GM12878 (cell line): ENCODE measurements around the gene NOB1. TPM values are rescaled to one million over a fixed set of nuclear protein-coding genes. Genes with fewer than 3 reads are reported as not detected.

ENCODE experiments used
- ATAC-seq: fragments of 200-7000 bp; cut with Tn5 transposase; 3 replicates; pipeline ENCODE4 v1.9.1; 2020; ENCODE audit warnings: mild to moderate bottlenecking, moderate library complexity
- BruUV-seq: library from RNA; stranded (reverse); fragments of 400-500 nt; replicated peaks from 2 replicates; lab custom pipeline; 2021; lab: Mats Ljungman, UMichigan
- CTCF ChIA-PET: fragments of 300-600 bp; sonication (Branson Sonifier 250); formaldehyde crosslinking; extraction: SDS; loops from one replicate; lab custom pipeline; 2021; ENCODE audit warnings: inconsistent platforms; lab: Yijun Ruan, JAX
- POLR2A ChIA-PET: fragments of 350-600 bp; formaldehyde crosslinking; extraction: SDS; loops from one replicate; lab custom pipeline; 2021; ENCODE audit warnings: inconsistent platforms; lab: Charles Lee
- RAD21 ChIA-PET: fragments of 300-600 bp; sonication (Branson Sonifier 250); formaldehyde crosslinking; loops from one replicate; lab custom pipeline; 2023; ENCODE audit warnings: antibody characterized with exemption; ENCODE audit not compliant: unreplicated experiment; lab: Charles Lee
- SMC1A ChIA-PET: fragments of 300-600 bp; sonication (Branson Sonifier 250); formaldehyde crosslinking; loops from one replicate; lab custom pipeline; 2023; ENCODE audit not compliant: unreplicated experiment, uncharacterized antibody; lab: Charles Lee
- DNase-seq: peaks from one replicate; pipeline ENCODE4 v3.0.0-alpha.2; 2011; ENCODE audit warnings: low read depth, low spot score
- FAIRE-seq: peaks from 3 replicates; lab custom pipeline; 2011; peaks lifted over from hg19 to GRCh38; lab: Jason Lieb, UNC
- H2AFZ ChIP-seq: 2 replicates; pipeline ENCODE4 v1.6.0; 2011; ENCODE audit warnings: low read depth, low read length, control low read depth; ENCODE audit not compliant: control insufficient read depth
- H3K27ac ChIP-seq: 2 replicates; pipeline ENCODE4 v1.5.1; 2011; ENCODE audit warnings: control low read depth; ENCODE audit not compliant: control insufficient read depth, insufficient read depth
- H3K27me3 ChIP-seq, 2 experiments: replicated peaks in 1 of 2; 2 replicates each; pipeline versions ENCODE4 v1.6.0 to v1.6.1; 2011; ENCODE audit warnings: low read length in 1 of 2; ENCODE audit not compliant: control insufficient read depth in 2 of 2, insufficient read depth in 2 of 2
- H3K36me3 ChIP-seq, 2 experiments: 2 replicates each; pipeline ENCODE4 v1.5.1; 2011; ENCODE audit warnings: low read length in 1 of 2; ENCODE audit not compliant: control insufficient read depth in 2 of 2, insufficient read depth in 2 of 2
- H3K4me1 ChIP-seq: 2 replicates; pipeline ENCODE4 v1.6.1; 2011; ENCODE audit warnings: mild to moderate bottlenecking, low read length, moderate library complexity, mixed read lengths; ENCODE audit not compliant: control insufficient read depth, insufficient read depth
- H3K4me2 ChIP-seq: 2 replicates; pipeline ENCODE4 v1.6.0; 2011; ENCODE audit warnings: control low read depth; ENCODE audit not compliant: control insufficient read depth, insufficient read depth
- H3K4me3 ChIP-seq: fragments of 200-600 bp; sonication (generic); 2 replicates; pipeline ENCODE4 v1.5.1; 2016
- H3K79me2 ChIP-seq: 2 replicates; pipeline ENCODE4 v1.6.0; 2011; ENCODE audit warnings: low read length; ENCODE audit not compliant: control insufficient read depth, insufficient read depth
- H3K9ac ChIP-seq: 2 replicates; pipeline ENCODE4 v1.8.0; 2011; ENCODE audit warnings: low read length, control low read depth, mixed read lengths; ENCODE audit not compliant: control insufficient read depth, insufficient read depth
- H3K9me3 ChIP-seq: replicated peaks from 3 replicates; pipeline ENCODE4 v1.5.1; 2011; ENCODE audit warnings: mild to moderate bottlenecking, low read length; ENCODE audit not compliant: control insufficient read depth, insufficient read depth
- H4K20me1 ChIP-seq: 2 replicates; pipeline ENCODE4 v1.6.0; 2011; ENCODE audit not compliant: control insufficient read depth, insufficient read depth
- ETV6 ChIP-seq, 2 experiments: fragments of 450-650 bp in 1 of 2; IDR thresholded peaks in 1 of 2; conservative IDR thresholded peaks in 1 of 2; 2 replicates each; pipeline ENCODE4 v1.6.1; 2014; ENCODE audit warnings: antibody characterized with exemption in 1 of 2, borderline replicate concordance in 1 of 2, low read depth in 1 of 2, mild to moderate bottlenecking in 1 of 2, moderate library complexity in 1 of 2
- IKZF2 ChIP-seq, 2 experiments: fragments of 450-650 bp; IDR thresholded peaks; 2 replicates each; pipeline ENCODE4 v1.6.1; 2017; ENCODE audit warnings: mild to moderate bottlenecking in 2 of 2, moderate library complexity in 2 of 2
- NFYA ChIP-seq: IDR thresholded peaks from 2 replicates; pipeline ENCODE4 v1.6.1; 2011; ENCODE audit warnings: low read depth, mild to moderate bottlenecking, low read length, improper control_type of control experiment, borderline replicate concordance
- PAX8 ChIP-seq: fragments of 450-650 bp; IDR thresholded peaks from 2 replicates; pipeline ENCODE4 v1.6.1; 2017; ENCODE audit warnings: mild to moderate bottlenecking, moderate library complexity
- POLR2A ChIP-seq: IDR thresholded peaks from 2 replicates; pipeline ENCODE4 v1.6.1; 2011; ENCODE audit warnings: low read depth, mild to moderate bottlenecking, low read length
- RAD21 ChIP-seq: IDR thresholded peaks from 2 replicates; pipeline ENCODE4 v1.6.1; 2011; ENCODE audit warnings: mild to moderate bottlenecking, low read depth, low read length, moderate library complexity; ENCODE audit not compliant: insufficient read depth
- SREBF2 ChIP-seq: IDR thresholded peaks from 2 replicates; pipeline ENCODE4 v1.6.1; 2012; ENCODE audit warnings: mild to moderate bottlenecking, low read length
- YY1 ChIP-seq: IDR thresholded peaks from 2 replicates; pipeline ENCODE4 v1.6.1; 2011; ENCODE audit warnings: low read depth, mild to moderate bottlenecking, low read length
- ZNF622 ChIP-seq: fragments of 450-650 bp; IDR thresholded peaks from 2 replicates; pipeline ENCODE4 v1.6.1; 2017; ENCODE audit warnings: mild to moderate bottlenecking, inconsistent platforms
- WGBS: methylation state at CpG from one replicate; pipeline ENCODE4 v1.1.6; 2016; ENCODE audit warnings: low lambda C conversion rate; ENCODE audit not compliant: insufficient replicate concordance, insufficient coverage; ENCODE audit errors: missing lambda C conversion rate; 5-methylcytosine and 5-hydroxymethylcytosine counted together
- in situ Hi-C: fragments of 300-500 bp; cut with MboI; formaldehyde crosslinking; loops from 9 replicates; pipeline ENCODE4 v1.14.3; 2018; ENCODE audit warnings: mixed read lengths
- intact Hi-C: fragments of 100-400 bp; cut with micrococcal nuclease; formaldehyde crosslinking; loops from one replicate; pipeline ENCODE4 v1.14.2; 2022; ENCODE audit not compliant: unreplicated experiment
- polyA plus RNA-seq, 11 experiments: library from polyadenylated mRNA; depleted of rRNA in 4 of 11; unstranded in 6 of 11; stranded (reverse) in 5 of 11; fragments of >200 nt; fragmentation: Nextera tagmentation in 4 of 11; fragmentation: Illumina TruSeq in 1 of 11; extraction: Ambion mirVana in 4 of 11; extraction: Trizol in 1 of 11; gene quantifications; 1 replicate in 1 of 11; 2 replicates in 10 of 11; pipeline versions ENCODE4 v1.2.1 to v1.2.3, GENCODE V29; 2011 to 2016; ENCODE audit warnings: inconsistent platforms in 2 of 11, missing spikeins in 2 of 11, low read depth in 1 of 11
- total RNA-seq, 4 experiments: library from RNA; depleted of rRNA in 3 of 4; stranded (reverse); fragments of >200 nt in 3 of 4; fragmentation: Illumina TruSeq in 1 of 4; extraction: Trizol in 1 of 4; gene quantifications; 2 replicates each; pipeline versions ENCODE4 v1.2.1 to v1.2.3, GENCODE V29; 2013 to 2021
- TF ChIP-seq, protein P1 (sequence below): IDR thresholded peaks from 2 replicates; pipeline ENCODE4 v1.6.1; 2011; ENCODE audit warnings: mild to moderate bottlenecking, low read depth, low read length, moderate library complexity; ENCODE audit not compliant: insufficient replicate concordance

NOB1 gene
- total and polyA plus RNA-seq, 10 of the 15 experiments (the other 5 are each of a cell fraction or from before 2014, with no cell fraction given): 31.1 to 117 (median 78.0) TPM

DNA sequence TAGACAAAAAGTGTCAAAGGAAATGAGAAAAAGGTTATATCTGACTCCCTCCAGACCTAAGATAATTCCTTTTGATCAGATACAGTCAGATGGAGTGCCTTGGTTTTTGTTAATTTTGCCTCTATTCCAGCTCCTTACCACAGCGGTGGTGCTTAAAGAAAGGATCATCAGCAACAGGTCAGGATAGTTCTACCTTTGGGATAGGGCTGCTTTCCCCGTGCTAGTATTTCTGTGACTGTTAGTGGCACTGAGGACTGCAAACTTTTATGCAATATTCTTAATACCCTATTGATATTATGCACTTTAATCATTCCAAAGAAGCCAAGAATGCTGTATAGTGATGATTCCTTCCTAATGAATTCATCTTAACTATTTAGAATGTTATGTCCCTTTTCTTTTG, 52.9 kb downstream of the NOB1 start:
- Histone ChIP-seq H3K9ac (no peak overlapping the region), H2AFZ (no peak overlapping the region), H3K27ac (no peak overlapping the region), H3K27me3 (no peaks in the 10 kb centered on the region), H3K36me3 (peaks cover 0 to 26% of the 10 kb centered on the region in 2 experiments; a peak in 1 of 4 replicates), H3K9me3 (no peaks in the 10 kb centered on the region), H3K4me3 (no peak overlapping the region), H3K4me1 (no peaks in the 10 kb centered on the region), H4K20me1 (no peaks in the 10 kb centered on the region), H3K4me2 (no peak overlapping the region), H3K79me2 (no peaks in the 10 kb centered on the region)
- 94% methylated on average over 2 of the region's 2 CpGs for WGBS
- DNase-seq: no peak
- ATAC-seq: no peak
- CTCF ChIA-PET: interaction anchor here (0.5 to 5.2 kb wide), 4 partner anchors 23 to 306 kb away, joined by 3 to 35 read pairs (median 16); partner anchors contain the start of gene NOB1
- POLR2A ChIA-PET: no interaction called here
- FAIRE-seq: no peak
- RAD21 ChIA-PET: interaction anchor here (3.5 kb wide), 1 partner anchor 305 kb away, joined by 12 read pairs; no protein-coding TSS in a partner anchor
- intact Hi-C loops (loop anchor here (5.0 kb wide), 1 partner anchor 305 kb away; no protein-coding TSS in a partner anchor), in situ Hi-C loops (no loop called here)
- TF ChIP-seq PAX8: no peak
- TF ChIP-seq, protein P1, sequence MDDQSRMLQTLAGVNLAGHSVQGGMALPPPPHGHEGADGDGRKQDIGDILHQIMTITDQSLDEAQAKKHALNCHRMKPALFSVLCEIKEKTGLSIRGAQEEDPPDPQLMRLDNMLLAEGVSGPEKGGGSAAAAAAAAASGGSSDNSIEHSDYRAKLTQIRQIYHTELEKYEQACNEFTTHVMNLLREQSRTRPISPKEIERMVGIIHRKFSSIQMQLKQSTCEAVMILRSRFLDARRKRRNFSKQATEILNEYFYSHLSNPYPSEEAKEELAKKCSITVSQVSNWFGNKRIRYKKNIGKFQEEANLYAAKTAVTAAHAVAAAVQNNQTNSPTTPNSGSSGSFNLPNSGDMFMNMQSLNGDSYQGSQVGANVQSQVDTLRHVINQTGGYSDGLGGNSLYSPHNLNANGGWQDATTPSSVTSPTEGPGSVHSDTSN: no peak
- no peak for TF ChIP-seq RAD21
- no peak for TF ChIP-seq YY1
- no peak for TF ChIP-seq NFYA
- TF ChIP-seq SREBF2: no peak
- no peak for TF ChIP-seq ZNF622
- TF ChIP-seq POLR2A: no peak
- TF ChIP-seq IKZF2 (IDR thresholded peaks at IDR 0.05): no peak
- no peak for TF ChIP-seq ETV6 (conservative IDR thresholded peaks at IDR 0.05 in 1 of 2, IDR thresholded peaks at IDR 0.05 in 1 of 2; ENCODE audit: borderline replicate concordance in 1 of 2, low read depth in 1 of 2)
- no TSS peak for BruUV-seq
- SMC1A ChIA-PET: interaction anchor here (1.9 to 2.3 kb wide), 2 partner anchors 52 to 306 kb away, joined by 11 to 13 read pairs; partner anchors contain the start of gene NOB1
